ENCODE measurements around the gene PLK3. TPM values are rescaled to one million over a fixed set of nuclear protein-coding genes. Genes with fewer than 3 reads are reported as not detected.

The PLK3 gene
- total RNA-seq, 4 donors from 2014 or later = 27.6 to 156 (median 73.9) TPM

DNA sequence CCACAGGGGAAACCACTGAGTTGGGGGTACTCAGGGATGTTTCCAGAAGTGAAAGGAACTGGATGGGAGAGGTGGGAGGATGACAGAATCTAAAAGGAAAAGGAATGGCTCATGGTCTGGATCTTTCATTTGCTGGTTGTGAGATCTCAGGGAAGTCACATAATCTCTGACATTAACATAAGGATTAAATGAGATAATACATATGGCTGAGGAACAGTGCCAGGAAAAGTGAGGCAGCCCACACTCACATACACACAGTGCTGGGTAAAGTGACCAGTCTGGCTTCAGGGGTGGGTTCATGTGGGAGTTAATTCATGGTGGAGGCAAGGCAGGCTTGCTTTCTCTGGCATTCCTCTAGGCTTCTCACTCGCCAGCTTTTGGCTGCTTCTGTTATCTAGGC lies 46.8 kb downstream of the PLK3 start:
- TF ChIP-seq CTCF (IDR thresholded peaks at IDR 0.05) = no peak
- DNase-seq (ENCODE audit: low spot score) (no peak), ATAC-seq (ENCODE audit: low FRiP score) (no peak)

- no peak for DNase-seq (ENCODE audit: low spot score)
- TF ChIP-seq CTCF (IDR thresholded peaks at IDR 0.05) = no peak
- no peak for ATAC-seq (ENCODE audit: low FRiP score)
Measured at GRCh38 chr1:44847845-44848244, 47.7 kb downstream of the PLK3 start.

GRCh38 chr1:44848456-44849181 lies 48.4 kb downstream of the PLK3 start:
- DNase-seq (ENCODE audit: low spot score) = no peak
- TF ChIP-seq CTCF (IDR thresholded peaks at IDR 0.05) = no peak
- ATAC-seq (ENCODE audit: low FRiP score) = no peak

DNA sequence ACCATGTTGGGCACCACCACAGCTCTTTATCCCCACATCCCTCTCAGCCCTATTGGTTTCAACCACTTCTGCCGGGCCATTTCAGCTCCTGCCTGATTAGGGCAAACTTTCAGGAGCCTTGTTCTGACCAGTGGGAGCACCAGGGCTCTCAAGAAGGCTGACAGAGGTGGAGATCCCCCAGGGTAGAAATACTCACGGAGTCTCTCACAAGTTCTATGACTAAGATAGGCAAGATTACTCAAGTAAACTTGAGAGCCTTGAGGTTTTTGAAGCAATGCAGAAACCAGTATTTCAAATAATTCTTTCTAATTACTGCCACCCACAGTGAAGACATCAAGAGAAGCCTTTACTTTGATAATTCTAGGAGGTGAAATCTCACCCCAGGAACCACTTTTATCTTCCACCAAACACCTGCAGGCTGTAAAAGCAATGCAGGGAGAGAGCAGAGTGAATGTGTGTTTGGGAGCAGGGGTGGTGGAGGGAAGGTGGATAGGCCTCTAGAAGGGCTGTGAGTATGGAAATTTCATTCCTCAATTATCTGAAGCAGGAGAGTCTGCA lies 49.5 kb downstream of the PLK3 start:
- no peak for ATAC-seq (ENCODE audit: low FRiP score)
- no peak for DNase-seq (ENCODE audit: low spot score)
- no peak for TF ChIP-seq CTCF (IDR thresholded peaks at IDR 0.05)

DNA sequence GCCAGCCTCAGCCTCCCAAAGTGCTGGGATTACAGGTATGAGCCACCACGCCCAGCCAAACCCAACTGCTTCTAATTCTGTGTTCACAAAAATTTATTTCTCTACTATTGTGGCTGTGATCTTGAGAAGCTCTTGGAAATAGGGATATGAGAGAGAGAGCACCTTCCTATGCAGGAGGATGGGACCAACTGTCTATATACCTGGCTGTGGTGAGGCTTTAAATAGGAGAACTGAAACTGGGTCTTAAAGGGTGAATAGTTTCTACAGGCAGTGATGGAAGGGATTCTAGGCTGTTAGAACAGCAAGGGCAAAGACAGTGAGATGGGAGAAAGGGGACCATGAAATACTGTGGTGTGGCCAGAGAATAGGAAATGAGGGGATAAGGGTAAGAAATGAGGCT lies 51.1 kb downstream of the PLK3 start:
- TF ChIP-seq CTCF (IDR thresholded peaks at IDR 0.05) = no peak
- ATAC-seq (ENCODE audit: low FRiP score) = no peak
- DNase-seq (ENCODE audit: low spot score) = no peak

- DNase-seq (ENCODE audit: low spot score) = no peak
Measured at GRCh38 chr1:44853201-44853600, 53.0 kb downstream of the PLK3 start.

More at GRCh38 chr1:44853201-44853600, 53.0 kb downstream of the PLK3 start:
- ATAC-seq (ENCODE audit: low FRiP score) = no peak
- no peak for TF ChIP-seq CTCF (IDR thresholded peaks at IDR 0.05)

Measured in omental fat pad (tissue), 4 donors.